Activated naive CD8-positive, alpha-beta T cell treated with anti-CD3 and anti-CD28 coated beads, Interleukin-2, amount 50 U/mL, for 24 hours (primary cell): ENCODE data around the gene ACOXL.
"Not testable (repeated sequence)": the region's sequence is repeated elsewhere in the genome, so short reads cannot be mapped to it uniquely, and the experiment has no call there.

Experiments used
- ATAC-seq: fragments of 150-1000 bp; cut with Tn5 transposase; one replicate; pipeline ENCODE4 v1.10.0; 2021
- DNase-seq: peaks from one replicate; pipeline ENCODE4 v3.0.0; 2021
- H3K27ac Mint-ChIP-seq: one replicate; pipeline ENCODE4 v1.8.0; 2021; ENCODE audit warnings: mild to moderate bottlenecking, mixed read lengths
- H3K27me3 Mint-ChIP-seq: one replicate; pipeline ENCODE4 v1.8.0; 2021; ENCODE audit warnings: mixed read lengths
- H3K36me3 Mint-ChIP-seq: one replicate; pipeline ENCODE4 v1.8.0; 2021; ENCODE audit warnings: low read depth, mixed read lengths
- H3K4me1 Mint-ChIP-seq: one replicate; pipeline ENCODE4 v1.8.0; 2021; ENCODE audit warnings: mixed read lengths
- H3K4me3 Mint-ChIP-seq: one replicate; pipeline ENCODE4 v1.8.0; 2021; ENCODE audit warnings: mild to moderate bottlenecking, moderate library complexity, mixed read lengths
- H3K9me3 Mint-ChIP-seq: one replicate; pipeline ENCODE4 v1.8.0; 2021; ENCODE audit warnings: mixed read lengths

The ACOXL gene

GRCh38 chr2:111058264-111058663, 325.9 kb downstream of the ACOXL start:
- ATAC-seq (no peak), DNase-seq (no peak)
- H3K4me3 Mint-ChIP-seq = no peak overlapping the region
- H3K27ac Mint-ChIP-seq = no peak overlapping the region
- H3K4me1 Mint-ChIP-seq = peaks cover 39% of the 10 kb centered on the region
- peaks cover 10% of the 10 kb centered on the region for H3K9me3 Mint-ChIP-seq
- H3K36me3 Mint-ChIP-seq = peaks cover 2% of the 10 kb centered on the region
- peaks cover 33% of the 10 kb centered on the region for H3K27me3 Mint-ChIP-seq

- ATAC-seq (no peak), DNase-seq (no peak)
- H3K4me1 Mint-ChIP-seq = peaks cover 23% of the 10 kb centered on the region
- H3K27me3 Mint-ChIP-seq = peaks cover 29% of the 10 kb centered on the region
- peaks cover 14% of the 10 kb centered on the region for H3K9me3 Mint-ChIP-seq
- H3K27ac Mint-ChIP-seq = no peak overlapping the region
- H3K36me3 Mint-ChIP-seq = peaks cover 3% of the 10 kb centered on the region
- no peak overlapping the region for H3K4me3 Mint-ChIP-seq
Measured at GRCh38 chr2:111061191-111061590, 328.8 kb downstream of the ACOXL start.

- Mint-ChIP-seq H3K27ac (no peak overlapping the region), H3K27me3 (peaks cover 27% of the 10 kb centered on the region), H3K4me1 (peaks cover 17% of the 10 kb centered on the region), H3K4me3 (no peak overlapping the region), H3K9me3 (peaks cover 14% of the 10 kb centered on the region), H3K36me3 (peaks cover 3% of the 10 kb centered on the region)
- ATAC-seq (no peak), DNase-seq (no peak)
Measured at GRCh38 chr2:111062417-111062816, 330.0 kb downstream of the ACOXL start.

- Mint-ChIP-seq H3K4me1 (peaks cover 13% of the 10 kb centered on the region), H3K9me3 (peaks cover 4% of the 10 kb centered on the region), H3K36me3 (peaks cover 1% of the 10 kb centered on the region), H3K27me3 (peaks cover 21% of the 10 kb centered on the region), H3K27ac (no peak overlapping the region), H3K4me3 (no peak overlapping the region)
- ATAC-seq (peak; percentile 59), DNase-seq (no peak)
Measured at GRCh38 chr2:111066062-111066593, 333.8 kb downstream of the ACOXL start.

- H3K9me3 Mint-ChIP-seq = peaks cover 3% of the 10 kb centered on the region
Measured at GRCh38 chr2:111068435-111069058, 336.2 kb downstream of the ACOXL start.

GRCh38 chr2:111069722-111070121, 337.3 kb downstream of the ACOXL start:
- Mint-ChIP-seq H3K4me1 (peaks cover 8% of the 10 kb centered on the region), H3K27me3 (peaks cover 22% of the 10 kb centered on the region), H3K36me3 (no peaks in the 10 kb centered on the region), H3K27ac (no peak overlapping the region), H3K4me3 (no peak overlapping the region), H3K9me3 (peaks cover 10% of the 10 kb centered on the region)
- DNase-seq = no peak
- ATAC-seq = no peak

More at GRCh38 chr2:111068435-111069058, 336.2 kb downstream of the ACOXL start:
- Mint-ChIP-seq H3K4me1 (peaks cover 8% of the 10 kb centered on the region), H3K36me3 (peaks cover 1% of the 10 kb centered on the region), H3K27ac (no peak overlapping the region), H3K4me3 (no peak overlapping the region), H3K27me3 (peaks cover 21% of the 10 kb centered on the region)
- DNase-seq = no peak
- no peak for ATAC-seq

- Mint-ChIP-seq H3K27me3 (peaks cover 19% of the 10 kb centered on the region), H3K9me3 (peaks cover 29% of the 10 kb centered on the region), H3K36me3 (no peaks in the 10 kb centered on the region), H3K4me1 (no peaks in the 10 kb centered on the region), H3K4me3 (no peak overlapping the region), H3K27ac (no peak overlapping the region)
- DNase-seq (no peak), ATAC-seq (no peak)
Measured at GRCh38 chr2:111071600-111072171, 339.3 kb downstream of the ACOXL start.

GRCh38 chr2:111072220-111072871, 340.0 kb downstream of the ACOXL start:
- Mint-ChIP-seq H3K4me3 (no peak overlapping the region), H3K27ac (no peak overlapping the region), H3K36me3 (no peaks in the 10 kb centered on the region), H3K4me1 (no peaks in the 10 kb centered on the region), H3K27me3 (peaks cover 21% of the 10 kb centered on the region), H3K9me3 (peaks cover 32% of the 10 kb centered on the region)
- DNase-seq (no peak), ATAC-seq (no peak)

GRCh38 chr2:111082659-111083058, 350.3 kb downstream of the ACOXL start:
- not testable (repeated sequence) for H3K36me3 Mint-ChIP-seq, H3K27ac Mint-ChIP-seq, H3K4me1 Mint-ChIP-seq, H3K9me3 Mint-ChIP-seq, ATAC-seq, H3K4me3 Mint-ChIP-seq, DNase-seq
- H3K27me3 Mint-ChIP-seq = peaks cover 63% of the 10 kb centered on the region

- Mint-ChIP-seq H3K27ac (no peak overlapping the region), H3K27me3 (peaks cover 35% of the 10 kb centered on the region), H3K4me3 (no peak overlapping the region), H3K4me1 (peaks cover 12% of the 10 kb centered on the region), H3K9me3 (no peaks in the 10 kb centered on the region), H3K36me3 (no peaks in the 10 kb centered on the region)
- no peak for DNase-seq
- peak; percentile 97 for ATAC-seq
Measured at GRCh38 chr2:111091811-111092211, 359.4 kb downstream of the ACOXL start.

- H3K4me3 Mint-ChIP-seq = no peak overlapping the region
- H3K36me3 Mint-ChIP-seq = no peaks in the 10 kb centered on the region
- ATAC-seq = no peak
- H3K27ac Mint-ChIP-seq = no peak overlapping the region
- H3K4me1 Mint-ChIP-seq = peaks cover 12% of the 10 kb centered on the region
- peaks cover 32% of the 10 kb centered on the region for H3K27me3 Mint-ChIP-seq
- no peaks in the 10 kb centered on the region for H3K9me3 Mint-ChIP-seq
- no peak for DNase-seq
Measured at GRCh38 chr2:111094691-111095090, 362.3 kb downstream of the ACOXL start.

GRCh38 chr2:111095434-111095833, 363.1 kb downstream of the ACOXL start:
- no peak overlapping the region for H3K27ac Mint-ChIP-seq
- peaks cover 1% of the 10 kb centered on the region for H3K9me3 Mint-ChIP-seq
- H3K27me3 Mint-ChIP-seq = peaks cover 28% of the 10 kb centered on the region
- peaks cover 19% of the 10 kb centered on the region for H3K4me1 Mint-ChIP-seq
- ATAC-seq (no peak), DNase-seq (no peak)
- no peaks in the 10 kb centered on the region for H3K36me3 Mint-ChIP-seq
- no peak overlapping the region for H3K4me3 Mint-ChIP-seq

- Mint-ChIP-seq H3K36me3 (peaks cover 2% of the 10 kb centered on the region), H3K4me3 (no peak overlapping the region), H3K27me3 (peaks cover 28% of the 10 kb centered on the region), H3K9me3 (peaks cover 8% of the 10 kb centered on the region), H3K4me1 (peaks cover 23% of the 10 kb centered on the region), H3K27ac (no peak overlapping the region)
- no peak for ATAC-seq
- no peak for DNase-seq
Measured at GRCh38 chr2:111099402-111099801, 367.0 kb downstream of the ACOXL start.

GRCh38 chr2:111100087-111100764, 367.9 kb downstream of the ACOXL start:
- DNase-seq (no peak), ATAC-seq (peak; percentile 22)
- Mint-ChIP-seq H3K4me3 (peak overlapping the region; percentile 32), H3K27ac (peak overlapping the region; percentile 84), H3K27me3 (peaks cover 28% of the 10 kb centered on the region), H3K9me3 (peaks cover 8% of the 10 kb centered on the region), H3K4me1 (peaks cover 23% of the 10 kb centered on the region), H3K36me3 (peaks cover 2% of the 10 kb centered on the region)
